Head of caudate nucleus (tissue), 42 donors: ENCODE results near the gene ANG.
"Not testable (repeated sequence)": the region's sequence is repeated elsewhere in the genome, so short reads cannot be mapped to it uniquely, and the experiment has no call there.

Experiments used
- DNase-seq, 42 donors: peaks; one replicate each; pipeline versions ENCODE4 v3.0.0 to v3.0.0-alpha.2; 2020 to 2021; ENCODE audit warnings: mixed read lengths in 7 of 42
- intact Hi-C: fragments of 100-400 bp; cut with DNase I; formaldehyde crosslinking; loops from one replicate; pipeline ENCODE4 v1.15.0; 2022

The ANG gene

GRCh38 chr14:20726121-20726520, 37.6 kb downstream of the ANG start:
- intact Hi-C loops, DNase-seq: not testable (repeated sequence)

GRCh38 chr14:20726531-20726930, 38.0 kb downstream of the ANG start:
- no peak for DNase-seq
- intact Hi-C loops = no loop called here

GRCh38 chr14:20730891-20731290, 42.3 kb downstream of the ANG start:
- intact Hi-C loops = no loop called here
- DNase-seq = no peak

GRCh38 chr14:20732477-20732876, 43.9 kb downstream of the ANG start:
- intact Hi-C loops = no loop called here
- DNase-seq = no peak

- intact Hi-C loops = no loop called here
- peak in 1 of 42 donors; percentile 10 for DNase-seq
Measured at GRCh38 chr14:20732979-20733635, 44.5 kb downstream of the ANG start.

- intact Hi-C loops = no loop called here
Measured at GRCh38 chr14:20733684-20734429, 45.3 kb downstream of the ANG start.

GRCh38 chr14:20734430-20734806, 45.9 kb downstream of the ANG start:
- intact Hi-C loops = no loop called here
- peak in 1 of 42 donors; percentile 1 for DNase-seq

More at GRCh38 chr14:20733684-20734429, 45.3 kb downstream of the ANG start:
- no peak for DNase-seq

- intact Hi-C loops, DNase-seq: not testable (repeated sequence)
Measured at GRCh38 chr14:20738292-20738691, 49.7 kb downstream of the ANG start.

- intact Hi-C loops = no loop called here
- no peak for DNase-seq
Measured at GRCh38 chr14:20742132-20742531, 53.6 kb downstream of the ANG start.

- DNase-seq = no peak
- intact Hi-C loops = no loop called here
Measured at GRCh38 chr14:20743556-20743955, 55.0 kb downstream of the ANG start.
